ENCODE data around the gene TBC1D13.

- TF ChIP-seq, protein P1, sequence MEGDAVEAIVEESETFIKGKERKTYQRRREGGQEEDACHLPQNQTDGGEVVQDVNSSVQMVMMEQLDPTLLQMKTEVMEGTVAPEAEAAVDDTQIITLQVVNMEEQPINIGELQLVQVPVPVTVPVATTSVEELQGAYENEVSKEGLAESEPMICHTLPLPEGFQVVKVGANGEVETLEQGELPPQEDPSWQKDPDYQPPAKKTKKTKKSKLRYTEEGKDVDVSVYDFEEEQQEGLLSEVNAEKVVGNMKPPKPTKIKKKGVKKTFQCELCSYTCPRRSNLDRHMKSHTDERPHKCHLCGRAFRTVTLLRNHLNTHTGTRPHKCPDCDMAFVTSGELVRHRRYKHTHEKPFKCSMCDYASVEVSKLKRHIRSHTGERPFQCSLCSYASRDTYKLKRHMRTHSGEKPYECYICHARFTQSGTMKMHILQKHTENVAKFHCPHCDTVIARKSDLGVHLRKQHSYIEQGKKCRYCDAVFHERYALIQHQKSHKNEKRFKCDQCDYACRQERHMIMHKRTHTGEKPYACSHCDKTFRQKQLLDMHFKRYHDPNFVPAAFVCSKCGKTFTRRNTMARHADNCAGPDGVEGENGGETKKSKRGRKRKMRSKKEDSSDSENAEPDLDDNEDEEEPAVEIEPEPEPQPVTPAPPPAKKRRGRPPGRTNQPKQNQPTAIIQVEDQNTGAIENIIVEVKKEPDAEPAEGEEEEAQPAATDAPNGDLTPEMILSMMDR (conservative IDR thresholded peaks at IDR 0.05 in 1 of 2, IDR thresholded peaks at IDR 0.05 in 1 of 2; ENCODE audit: extremely low read depth in 1 of 2, insufficient read depth in 1 of 2, low read depth in 1 of 2, low read length in 2 of 2), result no peak
- no peak for TF ChIP-seq EZH2 (IDR thresholded peaks at IDR 0.05; ENCODE audit: borderline replicate concordance, low read length)
Measured at GRCh38 chr9:128792134-128792533, 5.1 kb downstream of the TBC1D13 start.

Data from mammary epithelial cell (primary cell).